ENCODE measurements around the gene IRX4.
"Not testable (repeated sequence)": the region's sequence is repeated elsewhere in the genome, so short reads cannot be mapped to it uniquely, and the experiment has no call there.

The IRX4 gene

GRCh38 chr5:1878050-1878849, 4.5 kb downstream of the IRX4 start:
- DNase-seq (ENCODE audit: low read depth in 2 of 2), result no peak

DNA sequence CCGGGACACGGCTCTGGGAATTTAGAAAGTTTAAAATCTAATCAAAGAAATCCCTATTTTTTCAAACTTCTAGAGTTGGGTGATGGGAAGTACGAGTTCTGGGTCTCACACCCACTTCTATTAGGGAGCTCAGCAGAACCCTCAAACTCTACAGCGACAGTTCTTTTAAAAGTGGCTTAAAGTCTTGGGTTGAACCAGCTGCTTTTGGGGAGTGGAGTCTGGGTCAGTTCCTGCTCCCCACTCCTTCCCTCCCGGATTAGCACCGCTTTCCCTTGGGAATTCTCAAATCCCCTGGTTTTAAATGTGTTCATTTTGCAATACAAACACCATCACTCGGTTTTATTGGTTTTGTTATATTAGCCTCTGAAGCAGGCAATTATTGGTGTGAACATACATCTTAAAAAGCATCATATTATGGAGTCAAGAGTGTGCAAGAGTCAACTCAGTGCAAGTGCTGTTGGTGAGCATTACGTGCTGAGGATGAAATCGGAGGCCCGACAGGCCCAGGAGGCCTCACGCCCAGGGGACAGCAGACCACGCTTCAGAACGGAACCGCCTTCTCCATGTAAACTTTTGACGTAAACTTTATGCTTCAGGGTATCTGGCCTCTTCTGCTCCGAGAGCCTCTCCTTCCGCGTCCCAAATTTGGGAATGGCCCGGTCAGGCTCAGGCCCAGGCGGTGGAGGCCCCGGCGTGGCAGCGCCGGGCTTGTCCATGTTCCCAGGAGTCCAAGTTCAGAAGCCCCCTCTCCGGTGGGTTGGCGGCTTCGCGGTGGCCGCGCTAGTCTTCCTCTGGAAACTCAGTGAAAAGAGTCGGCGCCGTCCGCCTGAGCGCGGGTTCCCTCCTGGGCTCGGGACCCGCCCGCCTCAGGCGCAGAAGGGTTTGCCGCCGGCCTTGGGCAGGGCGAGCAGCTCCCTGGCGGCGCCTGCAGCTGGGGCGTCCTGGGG, 5.3 kb downstream of the IRX4 start:
- DNase-seq (ENCODE audit: low read depth in 2 of 2), result no peak

DNA sequence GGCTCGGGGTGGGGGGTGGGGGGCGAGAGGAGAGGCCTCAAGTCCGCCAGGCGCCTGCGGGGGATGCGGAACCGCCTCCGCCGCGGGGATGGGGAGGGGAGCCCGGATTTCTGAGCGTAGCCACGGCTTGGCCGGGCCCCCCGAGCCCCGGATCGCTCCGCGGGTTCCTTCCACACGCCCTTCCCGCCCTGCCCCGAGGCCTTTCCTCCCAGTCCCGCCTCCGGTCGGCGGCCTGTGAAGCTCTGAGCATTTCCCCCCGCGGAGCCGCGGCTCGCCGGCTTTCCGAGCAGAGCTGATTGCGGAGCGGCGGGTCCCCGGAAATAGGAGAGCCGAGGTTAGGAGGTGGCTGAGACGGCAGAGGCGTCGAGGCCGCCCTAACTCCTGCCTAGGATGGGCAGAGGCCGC, 6.1 kb downstream of the IRX4 start:
- no peak for DNase-seq (ENCODE audit: low read depth in 2 of 2)

- no peak for DNase-seq (ENCODE audit: low read depth in 2 of 2)
Measured at GRCh38 chr5:1875843-1876659, 6.7 kb downstream of the IRX4 start.

DNA sequence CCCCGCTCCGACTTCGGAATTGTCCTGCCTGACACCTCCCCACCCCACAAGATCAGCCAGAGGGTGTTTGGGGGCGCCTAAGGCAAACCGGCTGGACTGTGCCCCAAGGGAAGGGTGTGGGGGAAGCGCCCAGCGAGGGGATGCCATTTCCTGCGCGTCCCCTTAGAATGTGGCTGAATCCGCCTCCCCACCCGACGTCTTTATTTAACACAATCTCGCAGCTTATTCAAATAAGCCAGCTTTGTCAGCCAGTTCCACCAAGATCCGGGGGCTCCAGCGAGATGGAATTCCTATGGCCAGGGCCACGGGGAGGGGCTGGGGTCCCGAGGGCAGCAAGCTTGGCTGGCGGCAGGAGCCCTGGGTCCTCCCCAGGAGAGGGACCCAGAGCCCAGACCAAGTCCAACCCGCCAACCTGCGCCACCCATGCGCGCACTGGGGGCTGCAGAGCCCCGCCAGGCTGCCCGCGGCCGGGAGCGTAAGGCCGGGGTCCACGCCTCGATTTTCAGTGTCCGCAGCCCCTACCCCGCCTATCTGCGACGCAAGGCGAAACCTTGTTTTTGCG, 7.4 kb downstream of the IRX4 start:
- DNase-seq (ENCODE audit: low read depth in 2 of 2), result no peak

- DNase-seq (ENCODE audit: low read depth in 2 of 2), result no peak
Measured at GRCh38 chr5:1874771-1875220, 7.9 kb downstream of the IRX4 start.

- no peak for DNase-seq (ENCODE audit: low read depth in 2 of 2)
Measured at GRCh38 chr5:1874348-1874747, 8.4 kb downstream of the IRX4 start.

DNA sequence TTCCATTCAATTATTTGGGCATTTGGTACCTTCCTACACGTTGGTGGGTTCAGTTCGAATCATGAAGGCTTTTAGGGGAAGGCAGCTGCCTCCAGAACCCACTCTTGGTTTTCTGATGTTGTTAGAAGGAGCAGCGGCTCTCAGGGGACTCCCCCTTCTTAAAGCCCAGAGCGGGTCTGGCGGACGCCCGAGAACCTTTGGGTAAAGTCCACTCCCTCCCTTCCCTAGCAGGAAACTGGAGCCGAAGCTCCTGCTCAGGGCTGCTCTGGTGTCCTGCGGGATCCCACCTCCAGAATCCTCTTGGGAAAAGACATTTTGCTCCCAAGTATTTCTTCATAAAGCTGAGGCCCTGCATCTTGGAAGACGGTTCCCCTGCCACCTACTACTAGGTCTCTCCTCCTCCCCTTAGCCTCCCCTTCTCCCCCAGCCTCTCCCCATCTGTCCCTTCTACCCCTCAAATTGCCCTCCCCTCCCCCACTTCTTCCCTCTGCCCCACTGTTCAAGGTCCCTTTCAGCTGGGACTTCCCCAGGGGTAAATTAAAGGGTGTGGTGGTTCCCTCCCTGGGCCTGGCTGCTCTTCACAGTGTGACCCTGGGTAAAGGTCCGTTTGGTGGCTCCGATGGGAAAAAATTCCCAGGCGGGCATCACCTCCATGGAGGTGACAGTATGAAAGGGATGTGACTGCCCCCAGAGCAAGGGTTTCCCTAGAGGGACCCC, 9.3 kb downstream of the IRX4 start:
- DNase-seq (ENCODE audit: low read depth in 2 of 2), result no peak

DNA sequence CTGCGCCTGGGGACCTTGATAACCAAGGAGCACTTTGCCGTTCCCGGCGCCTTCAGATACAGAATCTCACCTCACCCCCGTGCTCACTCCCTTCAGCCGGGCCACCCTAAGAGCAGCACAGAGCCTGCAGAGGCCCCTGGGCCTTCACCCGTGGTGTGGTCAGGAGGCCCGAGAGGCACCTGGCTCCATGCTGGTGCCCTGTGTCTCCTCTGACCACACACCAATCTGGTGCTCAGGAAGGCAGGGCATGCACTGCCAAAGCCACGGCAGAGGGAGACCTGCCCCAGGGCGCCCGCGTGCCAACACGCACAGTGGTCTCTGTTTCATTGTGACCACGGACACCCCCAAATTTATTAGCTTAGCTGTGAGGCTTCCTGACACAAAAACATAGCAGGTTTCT, 11.3 kb downstream of the IRX4 start:
- DNase-seq (ENCODE audit: low read depth in 2 of 2), result no peak

GRCh38 chr5:1870435-1871272, 12.1 kb downstream of the IRX4 start:
- not testable (repeated sequence) for DNase-seq (ENCODE audit: low read depth in 2 of 2)

GRCh38 chr5:1868886-1869475, 13.7 kb downstream of the IRX4 start:
- DNase-seq (ENCODE audit: low read depth in 2 of 2), result no peak

DNA sequence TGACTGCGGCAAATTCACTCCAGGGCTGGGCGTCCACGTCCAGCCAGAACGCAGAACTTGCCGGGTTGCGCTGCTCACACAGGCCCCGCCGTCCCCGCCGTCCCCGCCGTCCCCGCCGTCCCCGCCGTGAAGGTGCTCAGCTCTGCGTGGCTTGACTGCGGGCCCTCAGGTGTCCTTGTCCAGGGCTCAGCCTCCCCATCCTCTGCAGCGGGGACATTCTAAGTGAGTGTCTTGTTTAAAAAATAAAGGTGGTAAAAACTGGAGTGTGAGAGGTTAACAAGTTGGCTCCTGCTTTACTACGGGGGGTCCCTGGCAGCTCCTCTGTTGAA, 14.9 kb downstream of the IRX4 start:
- DNase-seq (ENCODE audit: low read depth in 2 of 2), result no peak

- no peak for DNase-seq (ENCODE audit: low read depth in 2 of 2)
Measured at GRCh38 chr5:1867114-1867814, 15.5 kb downstream of the IRX4 start.

DNA sequence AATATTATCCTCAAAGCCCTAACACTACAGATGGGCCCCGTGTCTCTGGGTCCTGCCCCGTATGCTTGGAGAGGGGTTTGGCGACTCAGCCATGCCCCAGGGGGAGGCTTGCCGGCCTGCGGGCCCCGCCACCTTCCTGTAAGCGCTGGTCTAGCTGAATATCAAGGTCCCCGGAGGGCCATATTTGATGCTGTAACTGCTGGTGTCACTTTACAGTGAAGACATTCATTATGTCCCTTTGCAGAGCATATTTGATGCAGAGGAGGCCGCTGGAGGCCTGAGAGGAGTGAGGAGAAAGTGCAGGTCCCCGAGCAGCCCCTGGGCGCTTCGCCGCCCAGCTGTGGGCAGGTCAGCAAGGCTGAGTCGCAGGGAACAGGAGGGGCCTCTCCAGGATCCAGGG, 16.8 kb downstream of the IRX4 start:
- DNase-seq (ENCODE audit: low read depth in 2 of 2), result no peak

GRCh38 chr5:1865486-1865885, 17.2 kb downstream of the IRX4 start:
- DNase-seq (ENCODE audit: low read depth in 2 of 2), result no peak

DNA sequence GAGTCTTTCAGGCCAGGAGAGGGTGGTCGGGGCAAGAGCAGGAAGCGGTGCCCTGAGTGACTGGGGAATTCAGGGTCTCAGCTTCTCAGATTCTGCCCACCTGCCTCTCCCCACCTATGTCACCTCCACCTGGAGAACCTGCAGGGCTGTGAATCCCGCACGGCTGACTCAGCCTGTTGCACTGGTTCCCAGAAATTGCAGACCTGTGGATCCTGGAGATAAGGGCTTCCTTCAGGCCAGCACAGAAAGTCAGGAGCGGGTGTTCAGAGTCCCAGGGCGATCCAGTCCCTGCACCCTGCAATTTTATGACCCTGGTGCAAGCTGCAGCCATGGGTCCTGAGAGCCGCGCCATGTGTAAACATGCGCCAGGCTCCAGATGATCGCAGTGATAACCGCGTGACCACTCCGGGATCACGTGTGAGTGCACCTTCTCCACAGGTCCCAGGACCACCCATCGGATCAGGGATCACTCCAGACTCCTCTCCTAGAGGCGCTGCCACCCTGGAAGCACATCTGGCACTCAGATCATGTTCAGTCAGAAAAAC, 17.8 kb downstream of the IRX4 start:
- DNase-seq (ENCODE audit: low read depth in 2 of 2), result no peak

DNA sequence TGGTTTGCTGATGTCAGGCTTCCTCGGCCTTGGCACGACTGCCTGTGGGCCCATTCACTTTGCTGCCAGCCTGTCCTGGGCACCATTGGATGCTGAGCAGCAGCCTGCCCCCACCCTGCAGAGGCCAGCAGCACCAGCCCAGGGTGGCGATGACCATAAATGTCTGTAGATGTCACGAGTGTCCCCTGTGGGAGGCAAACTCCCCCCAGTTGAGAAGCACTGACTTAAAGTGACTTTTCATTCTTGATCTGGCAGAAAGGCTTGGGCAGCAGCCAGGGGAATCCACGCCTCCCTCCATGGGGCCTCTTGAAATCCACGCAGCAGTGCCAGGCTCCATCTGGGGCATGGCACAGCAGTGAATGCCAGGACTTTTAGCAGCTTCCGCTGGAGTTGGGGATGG, 21.8 kb downstream of the IRX4 start:
- DNase-seq (ENCODE audit: low read depth in 2 of 2), result no peak

GRCh38 chr5:1860021-1860610, 22.6 kb downstream of the IRX4 start:
- DNase-seq (ENCODE audit: low read depth in 2 of 2), result no peak
